ENCODE data around the gene RBM26. TPM values are rescaled to one million over a fixed set of nuclear protein-coding genes. Genes with fewer than 3 reads are reported as not detected.
A peak's percentile ranks its signal among the peaks of the same experiment; 100 is the strongest.
"Not testable (repeated sequence)": the region's sequence is repeated elsewhere in the genome, so short reads cannot be mapped to it uniquely, and the experiment has no call there.

RBM26 gene
- total RNA-seq, 2 donors from 2014 or later = 69.4 to 71.1 TPM

DNA sequence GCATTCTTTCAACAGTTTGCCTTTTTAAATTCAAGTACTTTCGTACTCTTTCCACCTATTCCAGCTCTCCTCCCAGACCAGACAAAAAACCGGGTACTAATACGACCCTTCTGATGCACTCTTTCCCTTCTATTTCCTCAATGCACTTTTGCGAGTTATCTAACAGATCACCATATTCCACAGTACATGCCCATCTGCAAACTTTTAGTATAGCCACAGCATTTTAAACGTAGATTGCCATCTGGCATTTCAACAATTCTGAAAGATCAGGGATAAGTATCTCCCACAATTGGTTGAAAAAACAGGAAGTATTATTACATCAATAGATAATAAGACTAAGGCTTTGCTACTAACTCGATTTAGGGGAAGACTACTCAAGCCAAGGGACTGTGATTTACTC lies 31.5 kb downstream of the RBM26 start:
- DNase-seq (ENCODE audit: low spot score in 2 of 2) (no peak), ATAC-seq (no peak)
- no peak overlapping the region for H3K27ac Mint-ChIP-seq
- no peaks in the 10 kb centered on the region for H3K9me3 Mint-ChIP-seq
- H3K36me3 Mint-ChIP-seq = peaks cover 0 to 13% of the 10 kb centered on the region in 2 donors

DNA sequence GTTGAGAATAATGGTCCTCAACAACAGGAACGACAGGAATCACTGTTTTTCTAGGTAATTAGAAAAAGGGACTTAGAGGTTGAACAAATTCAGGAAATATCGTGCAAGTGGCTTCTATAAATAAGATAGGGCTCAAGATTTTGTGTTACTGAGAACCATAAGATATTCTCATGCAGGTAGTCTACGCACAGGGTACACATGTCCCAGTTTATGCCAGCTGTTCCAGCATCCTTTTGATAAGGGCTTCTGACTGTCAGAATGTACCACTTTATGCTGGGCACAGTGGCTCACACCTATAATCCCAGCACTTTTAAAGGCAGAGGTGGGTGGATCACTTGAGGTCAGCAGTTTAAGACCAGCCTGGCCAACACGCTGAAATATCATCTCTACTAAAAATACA lies 32.1 kb downstream of the RBM26 start:
- Mint-ChIP-seq H3K9me3 (no peaks in the 10 kb centered on the region), H3K36me3 (peaks cover 0 to 13% of the 10 kb centered on the region in 2 donors), H3K27ac (no peak overlapping the region)
- DNase-seq (ENCODE audit: low spot score in 2 of 2) = no peak
- peak; percentile 56 to 81 for ATAC-seq

DNA sequence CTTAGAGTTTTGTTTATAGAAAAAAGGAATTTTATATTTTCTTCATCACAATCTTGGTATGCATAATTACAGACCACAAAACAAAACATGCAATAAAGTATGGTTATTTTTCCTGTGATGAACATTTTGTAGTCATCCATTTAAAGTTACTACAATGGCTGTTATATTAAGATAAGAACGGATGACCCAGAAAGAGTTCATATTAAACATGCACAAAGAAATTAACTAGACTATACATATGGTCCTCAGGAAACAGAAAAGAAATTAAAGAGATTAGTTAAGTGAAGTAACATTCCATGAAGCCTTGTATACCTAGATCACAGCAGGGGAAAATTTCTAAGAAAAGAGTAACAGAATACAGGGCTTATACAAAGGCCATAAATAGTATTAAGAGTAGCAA lies 36.8 kb downstream of the RBM26 start:
- ATAC-seq = no peak
- peaks cover 0 to 22% of the 10 kb centered on the region in 2 donors for H3K36me3 Mint-ChIP-seq

DNA sequence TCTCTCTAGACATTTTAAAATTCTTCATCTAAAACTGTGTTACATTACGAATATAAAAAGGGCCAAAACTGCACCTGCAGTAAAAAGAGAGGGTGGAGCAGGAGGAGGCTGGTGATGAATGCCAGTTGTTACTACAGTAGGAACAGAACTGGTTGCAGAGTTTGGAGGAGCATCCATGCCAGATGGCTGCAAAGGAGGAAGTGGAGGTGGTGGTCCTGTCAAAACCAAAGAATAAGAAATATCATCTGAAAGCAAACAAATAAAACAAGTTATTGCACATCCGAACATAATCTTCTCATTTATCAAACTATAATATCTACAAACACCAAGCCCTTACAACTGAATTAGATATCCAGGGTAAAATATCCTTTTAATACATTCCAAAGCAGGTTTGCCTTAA lies 40.1 kb downstream of the RBM26 start:
- Mint-ChIP-seq H3K27ac (peak overlapping the region in 1 of 2 donors; percentile 45), H3K9me3 (no peaks in the 10 kb centered on the region), H3K36me3 (peaks cover 14 to 26% of the 10 kb centered on the region in 2 donors)
- no peak for ATAC-seq
- no peak for DNase-seq (ENCODE audit: low spot score in 2 of 2)

More for the DNA sequence above, 36.8 kb downstream of the RBM26 start:
- H3K9me3 Mint-ChIP-seq = no peaks in the 10 kb centered on the region
- no peak for DNase-seq (ENCODE audit: low spot score in 2 of 2)
- H3K27ac Mint-ChIP-seq = no peak overlapping the region

DNA sequence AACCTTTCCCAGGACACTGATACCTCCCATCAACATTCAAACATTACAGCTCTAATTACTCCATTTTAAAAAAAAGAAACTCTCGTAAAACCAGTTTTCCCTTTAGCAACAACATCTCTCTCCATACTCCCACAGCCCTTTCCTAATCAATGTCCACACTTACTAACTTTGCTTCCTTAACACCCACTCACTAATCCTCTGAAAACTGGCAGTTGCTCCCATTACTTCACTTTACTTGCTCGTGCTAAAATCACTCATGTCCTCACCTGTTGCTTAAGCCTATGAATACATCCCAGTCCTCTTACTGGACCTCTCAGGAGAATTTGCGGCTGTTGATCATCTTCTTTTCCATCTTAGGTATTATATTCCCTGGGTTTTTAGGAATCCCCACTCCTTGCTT lies 44.8 kb downstream of the RBM26 start:
- ATAC-seq (no peak), DNase-seq (ENCODE audit: low spot score in 2 of 2) (no peak)
- no peaks in the 10 kb centered on the region for H3K9me3 Mint-ChIP-seq
- peaks cover 18% of the 10 kb centered on the region in 2 donors for H3K36me3 Mint-ChIP-seq
- peak overlapping the region in 1 of 2 donors; percentile 9 for H3K27ac Mint-ChIP-seq

DNA sequence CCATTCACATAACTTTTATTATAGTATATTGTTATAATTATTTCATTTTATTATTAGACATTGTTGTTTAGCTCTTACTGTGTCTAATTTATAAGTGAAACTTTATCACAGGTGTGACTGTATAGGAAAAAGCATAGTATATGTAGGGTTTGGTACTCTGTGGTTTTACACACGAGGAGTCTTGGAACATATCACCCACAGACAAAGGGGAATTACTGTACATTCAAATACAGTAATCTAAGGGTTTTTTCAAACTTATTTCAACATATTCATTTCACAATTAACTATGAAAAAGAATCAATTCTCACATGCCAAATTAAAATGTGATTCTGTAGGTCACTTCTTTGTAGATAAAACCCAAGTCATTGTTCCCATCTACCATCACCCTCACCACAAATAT lies 46.0 kb downstream of the RBM26 start:
- Mint-ChIP-seq H3K9me3 (no peaks in the 10 kb centered on the region), H3K27ac (no peak overlapping the region), H3K36me3 (peaks cover 18% of the 10 kb centered on the region in 2 donors)
- peak; percentile 59 to 98 for ATAC-seq
- no peak for DNase-seq (ENCODE audit: low spot score in 2 of 2)

DNA sequence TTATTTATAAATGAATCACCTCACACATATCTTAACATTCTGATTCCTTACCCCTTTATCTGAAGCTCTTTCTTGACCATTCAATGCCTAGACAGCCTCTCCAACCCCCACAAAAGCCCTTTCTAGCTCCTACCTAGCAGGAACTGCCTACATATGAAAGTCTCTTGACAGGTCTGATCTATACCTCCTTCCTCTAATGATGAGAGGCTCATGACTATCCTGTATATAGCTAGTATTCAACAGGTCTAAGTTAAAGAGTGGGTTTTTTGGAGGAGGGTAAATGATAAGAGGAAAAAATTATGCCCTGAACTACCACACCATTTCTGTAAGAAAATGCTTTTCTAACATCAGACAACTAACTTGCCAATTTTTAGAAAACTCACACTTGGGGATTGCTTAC lies 47.0 kb downstream of the RBM26 start:
- Mint-ChIP-seq H3K9me3 (no peaks in the 10 kb centered on the region), H3K36me3 (peaks cover 12 to 18% of the 10 kb centered on the region in 2 donors), H3K27ac (peak overlapping the region in 1 of 2 donors; percentile 11)
- DNase-seq (ENCODE audit: low spot score in 2 of 2) (no peak), ATAC-seq (no peak)

DNA sequence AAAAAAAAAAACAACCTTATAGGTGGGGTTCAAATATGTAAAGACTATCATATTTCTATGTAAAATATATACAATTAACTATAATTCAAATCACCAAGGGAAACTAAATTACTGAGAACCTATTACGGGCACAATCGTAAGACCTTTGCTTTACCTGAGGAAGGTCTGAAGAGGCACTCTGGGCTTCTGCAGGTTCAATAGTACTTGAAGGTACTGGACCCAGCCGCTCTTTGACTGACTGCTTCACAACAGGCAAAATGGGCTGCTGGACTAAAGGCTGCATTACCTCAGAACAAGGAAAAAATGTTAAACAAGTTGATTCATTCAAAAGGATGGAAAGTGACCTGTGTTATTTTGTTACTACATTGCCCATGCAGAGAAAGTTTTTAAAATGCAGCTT lies 51.8 kb downstream of the RBM26 start:
- DNase-seq (ENCODE audit: low spot score in 2 of 2) = no peak
- H3K9me3 Mint-ChIP-seq = no peaks in the 10 kb centered on the region
- H3K36me3 Mint-ChIP-seq = peaks cover 9 to 12% of the 10 kb centered on the region in 2 donors
- ATAC-seq = no peak
- no peak overlapping the region for H3K27ac Mint-ChIP-seq

DNA sequence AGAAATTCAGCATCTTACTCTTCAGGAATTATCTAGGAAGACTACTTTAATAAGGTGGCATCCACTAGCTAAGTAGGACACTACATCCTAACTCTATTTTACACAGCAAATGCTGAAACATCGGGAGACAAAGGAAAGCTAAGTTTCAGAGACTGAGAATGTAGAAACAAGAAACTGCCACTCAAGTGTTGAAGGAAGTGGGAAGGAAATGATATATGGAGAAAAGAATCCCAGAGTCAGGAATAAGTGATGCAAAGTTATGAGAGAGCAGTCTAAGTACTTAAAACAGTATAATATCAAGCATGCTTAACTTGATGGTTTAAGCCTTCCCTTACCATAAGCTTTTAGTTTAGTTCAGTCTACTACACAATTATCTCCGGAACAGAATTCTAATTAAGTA lies 52.4 kb downstream of the RBM26 start:
- DNase-seq (ENCODE audit: low spot score in 2 of 2) (no peak), ATAC-seq (no peak)
- no peaks in the 10 kb centered on the region for H3K9me3 Mint-ChIP-seq
- H3K36me3 Mint-ChIP-seq = peaks cover 5 to 6% of the 10 kb centered on the region in 2 donors
- H3K27ac Mint-ChIP-seq = peak overlapping the region in 1 of 2 donors; percentile 3

DNA sequence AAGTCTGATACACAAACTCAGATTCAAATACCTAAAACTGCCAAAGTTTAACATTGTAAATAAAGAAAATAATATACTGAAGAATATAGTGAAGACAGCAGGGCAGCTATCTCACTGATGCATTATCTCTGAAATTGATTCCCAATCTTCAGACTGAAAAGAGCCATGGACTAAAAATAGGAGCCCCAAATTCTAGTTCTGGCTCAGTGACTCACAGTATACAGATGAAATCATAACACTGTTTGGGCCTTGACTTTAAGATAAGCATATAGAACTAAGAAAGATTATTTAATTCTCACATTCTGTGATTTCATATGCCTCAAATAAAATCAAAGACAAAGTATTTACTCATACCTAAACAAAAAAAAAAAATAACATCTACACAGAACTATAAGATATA lies 53.9 kb downstream of the RBM26 start:
- no peak for DNase-seq (ENCODE audit: low spot score in 2 of 2)
- H3K36me3 Mint-ChIP-seq = peaks cover 5 to 6% of the 10 kb centered on the region in 2 donors
- H3K9me3 Mint-ChIP-seq = no peaks in the 10 kb centered on the region
- no peak for ATAC-seq
- peak overlapping the region in 1 of 2 donors; percentile 70 for H3K27ac Mint-ChIP-seq

DNA sequence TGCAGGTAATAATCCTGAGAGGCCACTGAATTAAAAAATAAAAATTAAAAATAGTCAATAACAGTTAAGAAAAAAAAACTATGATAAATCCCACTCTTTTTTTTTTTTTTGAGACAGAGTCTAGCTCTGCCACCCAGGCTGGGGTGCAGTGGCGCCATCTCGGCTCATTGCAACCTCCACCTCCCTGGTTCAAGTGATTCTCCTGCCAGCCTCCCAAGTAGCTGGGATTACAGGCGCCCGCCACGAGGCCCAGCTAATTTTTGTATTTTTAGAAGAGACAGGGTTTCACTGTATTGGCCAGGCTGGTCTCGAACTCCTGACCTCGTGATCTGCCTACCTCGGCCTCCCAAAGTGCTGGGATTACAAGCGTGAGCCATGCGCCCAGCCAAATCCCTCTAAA lies 56.4 kb downstream of the RBM26 start:
- H3K36me3 Mint-ChIP-seq; H3K27ac Mint-ChIP-seq; ATAC-seq; DNase-seq (ENCODE audit: low spot score in 2 of 2); H3K9me3 Mint-ChIP-seq: not testable (repeated sequence)

DNA sequence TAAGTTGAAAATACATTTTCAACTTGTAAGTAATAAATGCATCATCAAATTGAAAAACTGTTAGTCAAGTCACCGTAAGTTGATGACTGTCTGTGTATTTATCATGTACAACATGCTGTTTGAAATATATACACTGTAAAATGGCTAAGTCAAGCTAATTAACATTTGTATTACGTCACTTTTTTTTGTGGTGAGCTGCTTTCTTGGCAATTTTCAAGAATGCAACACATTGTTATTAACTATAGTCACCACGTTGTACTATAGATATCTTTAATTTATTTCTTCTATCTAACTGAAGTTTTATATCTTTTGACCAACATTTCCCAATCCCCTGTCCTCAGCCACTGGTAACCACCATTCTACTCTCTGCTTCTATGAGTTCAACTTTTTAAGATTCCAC lies 57.0 kb downstream of the RBM26 start:
- no peak for DNase-seq (ENCODE audit: low spot score in 2 of 2)
- H3K36me3 Mint-ChIP-seq = peaks cover 5 to 6% of the 10 kb centered on the region in 2 donors

DNA sequence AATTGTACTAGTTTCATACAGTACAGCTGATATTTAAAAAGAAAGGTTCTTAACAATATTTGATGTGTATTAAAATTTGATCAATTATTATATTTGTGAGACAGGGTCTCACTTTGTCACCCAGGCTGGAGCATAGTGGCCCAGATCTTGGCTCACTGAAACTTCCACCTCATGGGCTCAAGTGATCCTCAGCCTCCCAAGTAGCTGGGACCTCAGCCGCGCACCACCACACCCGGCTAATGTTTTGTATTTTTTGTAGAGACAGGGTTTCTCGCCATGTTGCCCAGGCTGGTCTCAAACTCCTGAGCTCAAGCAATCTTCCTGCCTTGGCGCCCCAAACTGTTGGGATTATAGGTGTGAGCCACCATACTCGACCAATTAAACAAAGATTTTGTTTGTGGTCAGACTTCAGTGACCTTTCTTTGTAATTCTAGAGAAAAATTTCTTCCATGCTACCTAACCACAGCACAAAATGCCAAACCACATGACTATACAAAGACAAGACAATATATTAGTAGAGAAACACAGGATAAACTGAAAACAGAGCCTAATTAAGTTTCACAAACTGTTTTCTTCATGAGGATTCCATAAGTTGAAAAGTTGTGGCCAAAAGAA lies 59.6 kb downstream of the RBM26 start:
- Mint-ChIP-seq H3K36me3 (no peaks in the 10 kb centered on the region), H3K9me3 (no peaks in the 10 kb centered on the region), H3K27ac (peak overlapping the region; percentile 40 to 72)
- ATAC-seq (peak in 1 of 2 donors; percentile 22), DNase-seq (ENCODE audit: low spot score in 2 of 2) (no peak)

More for the DNA sequence above, 57.0 kb downstream of the RBM26 start:
- Mint-ChIP-seq H3K9me3 (no peaks in the 10 kb centered on the region), H3K27ac (no peak overlapping the region)
- no peak for ATAC-seq

DNA sequence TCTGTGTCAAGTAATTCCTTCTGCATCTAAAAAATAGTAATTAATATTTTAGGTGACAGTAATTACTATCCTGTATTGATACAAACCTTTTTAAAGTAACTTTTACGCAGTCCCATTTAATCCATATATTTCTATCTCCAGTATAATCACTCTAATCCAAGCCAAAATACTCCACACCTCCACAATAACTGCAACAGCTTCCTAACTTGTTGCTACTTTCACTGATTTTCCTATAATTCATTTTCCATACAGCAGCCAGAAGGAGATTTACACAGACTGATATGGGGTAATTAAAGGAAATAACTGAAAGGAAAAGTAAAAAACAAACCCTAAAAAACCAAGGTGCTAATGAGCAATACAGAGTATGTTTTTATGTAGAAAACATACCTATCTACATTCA lies 64.9 kb downstream of the RBM26 start:
- Mint-ChIP-seq H3K27ac (no peak overlapping the region), H3K36me3 (peaks cover 5 to 10% of the 10 kb centered on the region in 2 donors), H3K9me3 (no peaks in the 10 kb centered on the region)
- ATAC-seq = no peak
- DNase-seq (ENCODE audit: low spot score in 2 of 2) = no peak

DNA sequence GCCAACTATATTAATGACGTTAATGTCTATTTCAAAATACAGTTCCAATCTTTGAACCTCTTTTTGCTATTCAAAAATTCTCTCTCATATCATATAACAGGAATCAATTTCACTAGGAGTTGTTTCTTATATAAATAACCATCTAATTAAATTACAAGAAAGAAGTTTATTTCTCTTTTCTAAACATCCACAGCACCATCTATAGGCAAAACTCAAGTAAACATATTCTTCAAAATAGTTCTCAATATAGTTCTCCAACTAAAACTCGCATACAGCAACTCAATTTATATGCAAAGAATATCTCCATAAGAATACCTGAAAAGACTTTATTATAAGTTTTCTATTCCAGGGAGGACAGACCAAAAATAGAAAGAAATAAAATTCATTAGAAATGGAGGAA lies 65.6 kb downstream of the RBM26 start:
- no peaks in the 10 kb centered on the region for H3K9me3 Mint-ChIP-seq
- H3K27ac Mint-ChIP-seq = no peak overlapping the region
- peaks cover 5 to 10% of the 10 kb centered on the region in 2 donors for H3K36me3 Mint-ChIP-seq
- DNase-seq (ENCODE audit: low spot score in 2 of 2) (no peak), ATAC-seq (no peak)

DNA sequence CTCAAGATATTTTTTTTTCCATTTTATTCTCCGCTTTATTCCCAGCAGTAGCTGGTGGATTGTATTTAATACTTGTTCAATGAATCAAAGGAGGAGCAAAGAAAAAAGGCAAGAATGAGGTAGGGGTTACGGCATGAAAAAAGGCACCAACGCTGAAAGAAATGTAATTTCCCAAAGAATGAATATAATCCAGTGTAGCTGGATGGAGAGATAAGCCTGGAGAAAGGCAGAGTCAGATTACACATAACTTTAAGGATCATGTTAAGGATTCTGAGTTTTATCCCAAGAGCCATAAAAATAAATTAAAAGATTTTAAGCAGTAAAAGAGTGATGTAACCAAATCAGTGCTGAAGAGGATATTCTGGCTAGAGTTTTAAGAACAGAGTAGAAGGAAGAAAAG lies 67.7 kb downstream of the RBM26 start:
- H3K27ac Mint-ChIP-seq = peak overlapping the region in 1 of 2 donors; percentile 24
- no peak for DNase-seq (ENCODE audit: low spot score in 2 of 2)
- no peaks in the 10 kb centered on the region for H3K9me3 Mint-ChIP-seq
- H3K36me3 Mint-ChIP-seq = peaks cover 10 to 19% of the 10 kb centered on the region in 2 donors
- ATAC-seq = no peak

DNA sequence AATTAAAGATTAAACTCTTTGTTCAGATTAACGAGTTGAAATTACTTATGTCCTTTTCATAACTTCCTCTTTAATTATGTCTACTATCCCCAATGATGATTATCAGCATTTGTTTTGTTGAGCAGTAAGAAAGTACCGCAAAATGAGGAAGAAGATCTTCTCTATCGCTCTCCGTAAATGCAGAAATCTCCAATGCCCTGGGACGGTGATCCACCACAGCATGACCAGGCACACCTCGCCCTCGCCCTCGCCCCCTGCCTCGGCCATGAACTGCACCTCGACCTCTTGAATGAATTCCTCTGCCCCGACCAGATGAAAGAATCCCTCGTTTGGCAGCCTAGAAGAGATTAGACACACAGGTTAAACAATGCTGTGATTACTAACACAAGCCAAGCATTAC lies 69.1 kb downstream of the RBM26 start:
- ATAC-seq (no peak), DNase-seq (ENCODE audit: low spot score in 2 of 2) (no peak)
- H3K9me3 Mint-ChIP-seq = no peaks in the 10 kb centered on the region
- peak overlapping the region in 1 of 2 donors; percentile 39 for H3K27ac Mint-ChIP-seq
- H3K36me3 Mint-ChIP-seq = peaks cover 19 to 23% of the 10 kb centered on the region in 2 donors

DNA sequence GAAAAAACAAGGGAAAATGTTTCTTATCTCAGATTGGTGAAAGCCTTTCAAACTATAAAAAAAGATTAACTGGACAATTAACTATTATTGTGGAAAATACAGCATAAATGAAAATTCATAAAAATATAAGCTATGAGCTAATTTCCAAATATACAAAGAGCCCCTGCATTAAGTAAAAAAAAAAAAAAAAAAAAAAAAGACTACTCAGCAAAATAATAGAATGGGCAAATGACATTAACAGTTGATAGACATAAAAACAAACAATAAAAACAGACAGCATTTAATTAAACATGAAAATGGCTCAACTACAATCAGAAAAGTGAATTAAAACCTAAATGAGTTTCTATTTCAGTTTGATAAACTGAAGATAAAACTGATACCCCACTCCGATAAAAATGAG lies 77.5 kb downstream of the RBM26 start:
- H3K36me3 Mint-ChIP-seq = peaks cover 0 to 21% of the 10 kb centered on the region in 2 donors

More for the DNA sequence above, 77.5 kb downstream of the RBM26 start:
- ATAC-seq = no peak
- DNase-seq (ENCODE audit: low spot score in 2 of 2) = no peak
- H3K27ac Mint-ChIP-seq = no peak overlapping the region
- no peaks in the 10 kb centered on the region for H3K9me3 Mint-ChIP-seq
